NB4 (cell line): ENCODE measurements around the gene CUL4A.

Source experiments
- MAX ChIP-seq: IDR thresholded peaks from 2 replicates; pipeline ENCODE4 v1.6.1; 2011; ENCODE audit warnings: low read depth, low read length
- MYC ChIP-seq: IDR thresholded peaks from 2 replicates; pipeline ENCODE4 v1.6.1; 2011; ENCODE audit warnings: low read depth, low read length
- POLR2A ChIP-seq: IDR thresholded peaks from 2 replicates; pipeline ENCODE4 v1.6.1; 2011; ENCODE audit warnings: mild to moderate bottlenecking; ENCODE audit not compliant: insufficient read length; ENCODE audit errors: extremely low read depth
- TF ChIP-seq, protein P1 (sequence below): IDR thresholded peaks from one replicate; pipeline ENCODE4 v1.5.1; 2012; ENCODE audit warnings: low read depth, low read length

DNA sequence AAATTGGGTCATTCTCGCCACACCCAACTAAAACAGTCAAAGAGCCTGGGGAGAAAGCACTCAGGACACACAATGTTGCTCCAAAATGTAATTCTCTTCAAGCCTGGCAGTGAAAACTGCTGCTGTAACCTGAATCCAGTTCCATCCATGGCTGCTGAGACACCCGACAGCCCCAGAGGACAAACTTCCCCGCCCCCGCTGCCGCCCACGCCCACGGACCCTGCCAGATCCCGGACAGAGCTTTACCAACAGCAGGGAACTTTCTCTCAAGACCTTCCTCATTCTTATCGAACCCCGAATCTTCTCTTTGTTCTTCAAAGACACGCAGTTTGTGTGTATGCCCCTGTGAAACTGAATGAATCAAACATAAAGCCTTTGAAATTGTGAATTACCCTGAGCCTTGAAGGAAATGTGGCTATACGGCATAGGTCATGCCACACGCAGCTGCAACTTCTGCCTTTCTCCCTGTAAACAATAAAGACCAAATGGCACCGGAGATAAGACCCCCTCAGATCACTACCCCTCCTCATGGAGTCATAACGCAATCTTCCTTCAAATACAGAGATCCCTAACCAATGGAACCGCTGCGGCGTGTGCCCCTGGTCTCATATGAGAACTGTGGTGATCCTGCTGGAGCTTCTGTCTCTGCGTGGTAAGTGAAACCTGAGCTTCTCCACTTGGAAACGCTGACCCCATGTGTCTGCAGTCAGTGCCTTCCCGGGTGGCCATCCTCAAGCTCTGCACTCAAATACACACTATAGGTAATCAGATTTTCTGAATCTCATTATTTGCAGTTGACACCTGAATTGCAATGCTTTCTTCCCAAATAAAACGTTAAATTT lies 82.8 kb downstream of the CUL4A start:
- TF ChIP-seq, protein P1, sequence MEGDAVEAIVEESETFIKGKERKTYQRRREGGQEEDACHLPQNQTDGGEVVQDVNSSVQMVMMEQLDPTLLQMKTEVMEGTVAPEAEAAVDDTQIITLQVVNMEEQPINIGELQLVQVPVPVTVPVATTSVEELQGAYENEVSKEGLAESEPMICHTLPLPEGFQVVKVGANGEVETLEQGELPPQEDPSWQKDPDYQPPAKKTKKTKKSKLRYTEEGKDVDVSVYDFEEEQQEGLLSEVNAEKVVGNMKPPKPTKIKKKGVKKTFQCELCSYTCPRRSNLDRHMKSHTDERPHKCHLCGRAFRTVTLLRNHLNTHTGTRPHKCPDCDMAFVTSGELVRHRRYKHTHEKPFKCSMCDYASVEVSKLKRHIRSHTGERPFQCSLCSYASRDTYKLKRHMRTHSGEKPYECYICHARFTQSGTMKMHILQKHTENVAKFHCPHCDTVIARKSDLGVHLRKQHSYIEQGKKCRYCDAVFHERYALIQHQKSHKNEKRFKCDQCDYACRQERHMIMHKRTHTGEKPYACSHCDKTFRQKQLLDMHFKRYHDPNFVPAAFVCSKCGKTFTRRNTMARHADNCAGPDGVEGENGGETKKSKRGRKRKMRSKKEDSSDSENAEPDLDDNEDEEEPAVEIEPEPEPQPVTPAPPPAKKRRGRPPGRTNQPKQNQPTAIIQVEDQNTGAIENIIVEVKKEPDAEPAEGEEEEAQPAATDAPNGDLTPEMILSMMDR = no peak
- no peak for TF ChIP-seq POLR2A
- TF ChIP-seq MYC = no peak; the same call in 1 of the 2 replicates
- no peak for TF ChIP-seq MAX
